ENCODE data around the gene SEMA3G.

The SEMA3G gene

DNA sequence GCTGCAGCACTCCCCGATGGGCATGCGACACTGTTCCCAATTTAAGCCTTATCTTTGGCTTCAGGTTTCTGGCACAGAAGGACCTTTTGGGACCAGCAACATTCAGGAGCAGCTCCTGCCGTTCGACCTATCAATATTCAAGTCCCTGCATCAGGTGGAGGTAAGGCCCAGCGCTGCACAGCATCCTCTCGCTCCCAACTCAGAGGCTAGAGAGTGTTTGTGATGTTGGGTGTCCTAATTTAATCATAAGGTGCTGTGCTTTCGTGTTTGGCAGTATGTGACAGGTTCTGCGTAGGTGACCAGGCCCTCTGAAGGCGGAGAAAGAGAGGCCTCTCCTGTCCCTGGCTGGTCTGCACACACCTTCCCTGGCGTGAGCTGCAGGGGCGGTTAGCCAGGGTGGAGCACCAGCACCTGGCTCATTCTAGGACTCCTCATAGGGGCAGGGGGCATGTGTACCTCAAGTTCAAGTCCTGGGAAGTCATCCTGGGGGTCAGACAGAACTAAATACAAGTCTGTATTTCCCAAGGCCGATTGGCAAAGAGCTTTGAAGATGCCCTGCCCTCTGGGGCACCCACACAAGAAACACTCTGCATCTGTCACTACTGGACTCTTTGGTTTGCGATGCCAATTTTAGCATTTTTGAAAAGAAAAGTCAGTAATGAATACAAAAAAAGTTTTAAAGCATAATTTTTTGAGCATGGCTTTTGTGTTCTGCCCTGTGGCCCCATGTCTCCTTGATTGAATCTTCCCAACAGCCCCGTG lies 27.5 kb upstream of the SEMA3G start:
- no peak overlapping the region for H3K27ac Mint-ChIP-seq
- H3K4me3 Mint-ChIP-seq: no peak overlapping the region
- no peaks in the 10 kb centered on the region for H3K4me1 Mint-ChIP-seq
- H3K9me3 Mint-ChIP-seq: no peaks in the 10 kb centered on the region
- H3K27me3 Mint-ChIP-seq (ENCODE audit: low read depth, poor library complexity): peaks cover 2% of the 10 kb centered on the region
- peaks cover 54% of the 10 kb centered on the region for H3K36me3 Mint-ChIP-seq (ENCODE audit: low read depth)
- DNase-seq: no peak
- TF ChIP-seq, protein P1, sequence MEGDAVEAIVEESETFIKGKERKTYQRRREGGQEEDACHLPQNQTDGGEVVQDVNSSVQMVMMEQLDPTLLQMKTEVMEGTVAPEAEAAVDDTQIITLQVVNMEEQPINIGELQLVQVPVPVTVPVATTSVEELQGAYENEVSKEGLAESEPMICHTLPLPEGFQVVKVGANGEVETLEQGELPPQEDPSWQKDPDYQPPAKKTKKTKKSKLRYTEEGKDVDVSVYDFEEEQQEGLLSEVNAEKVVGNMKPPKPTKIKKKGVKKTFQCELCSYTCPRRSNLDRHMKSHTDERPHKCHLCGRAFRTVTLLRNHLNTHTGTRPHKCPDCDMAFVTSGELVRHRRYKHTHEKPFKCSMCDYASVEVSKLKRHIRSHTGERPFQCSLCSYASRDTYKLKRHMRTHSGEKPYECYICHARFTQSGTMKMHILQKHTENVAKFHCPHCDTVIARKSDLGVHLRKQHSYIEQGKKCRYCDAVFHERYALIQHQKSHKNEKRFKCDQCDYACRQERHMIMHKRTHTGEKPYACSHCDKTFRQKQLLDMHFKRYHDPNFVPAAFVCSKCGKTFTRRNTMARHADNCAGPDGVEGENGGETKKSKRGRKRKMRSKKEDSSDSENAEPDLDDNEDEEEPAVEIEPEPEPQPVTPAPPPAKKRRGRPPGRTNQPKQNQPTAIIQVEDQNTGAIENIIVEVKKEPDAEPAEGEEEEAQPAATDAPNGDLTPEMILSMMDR (IDR thresholded peaks at IDR 0.05): no peak

DNA sequence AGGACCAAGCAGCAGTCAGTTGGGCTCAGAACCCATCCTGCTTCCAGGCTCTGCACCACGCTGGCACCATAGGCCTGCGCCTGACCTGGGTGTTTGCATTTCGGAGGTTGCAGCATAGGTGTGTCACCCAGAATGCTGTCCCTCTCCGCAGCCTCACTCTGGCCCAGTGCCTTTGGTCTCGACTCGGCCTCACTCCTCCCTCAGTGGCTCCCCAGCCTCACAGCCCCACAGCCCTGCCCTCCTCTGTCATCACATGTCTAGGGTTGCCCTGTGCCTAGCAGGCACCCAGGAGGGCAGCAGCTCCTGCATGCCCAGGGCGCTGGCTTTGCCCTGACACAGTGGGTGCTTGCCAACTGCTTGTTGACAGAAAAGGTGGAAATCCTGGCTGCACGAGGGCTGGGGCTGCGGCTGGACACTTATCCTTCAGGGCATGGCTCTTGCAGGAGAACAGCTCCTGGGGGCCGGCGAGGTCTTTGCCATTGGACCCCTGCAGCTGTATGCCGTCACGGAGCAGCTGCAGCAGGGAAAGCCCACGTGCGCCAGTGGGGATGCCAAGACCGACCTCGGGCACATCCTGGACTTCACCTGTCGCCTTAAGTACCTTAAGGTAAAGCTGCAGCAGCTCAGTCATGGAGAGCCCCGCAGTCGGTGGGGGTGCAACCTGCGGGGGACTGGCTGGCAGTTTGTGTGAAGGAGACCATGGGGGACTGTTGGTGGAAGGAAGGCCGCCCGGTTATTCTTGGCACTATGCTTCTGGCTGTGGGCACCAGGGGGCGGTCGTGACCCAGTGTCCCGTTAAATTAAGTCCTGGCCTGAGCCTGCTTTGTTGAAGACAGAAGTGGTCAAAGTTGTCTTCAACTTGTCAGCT lies 26.7 kb upstream of the SEMA3G start:
- Mint-ChIP-seq H3K4me3 (no peak overlapping the region), H3K4me1 (no peaks in the 10 kb centered on the region), H3K27ac (no peak overlapping the region), H3K27me3 (ENCODE audit: low read depth, poor library complexity) (peaks cover 1% of the 10 kb centered on the region), H3K36me3 (ENCODE audit: low read depth) (peaks cover 50% of the 10 kb centered on the region), H3K9me3 (no peaks in the 10 kb centered on the region)
- TF ChIP-seq, protein P1 (IDR thresholded peaks at IDR 0.05): peak; percentile 50
- DNase-seq: peak; percentile 62

DNA sequence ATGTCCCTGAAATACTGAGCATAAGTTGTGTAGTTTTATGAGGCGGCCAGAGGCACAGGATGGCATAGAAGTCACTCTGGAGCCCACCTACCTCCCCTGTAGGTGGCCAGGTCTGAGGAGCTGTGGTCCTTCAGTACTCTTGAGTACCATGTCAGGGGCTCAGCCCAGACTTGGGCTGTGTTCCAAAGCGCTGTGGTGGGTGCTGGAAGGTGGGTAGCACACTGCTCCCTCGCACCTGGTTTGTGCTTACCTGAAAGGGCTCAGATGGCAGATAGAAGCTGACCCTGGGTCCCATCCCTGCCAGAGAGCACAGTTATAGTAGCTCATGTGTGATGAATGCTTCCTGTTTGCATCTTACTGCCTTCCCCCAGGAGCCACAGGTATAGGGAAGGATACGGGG lies 26.0 kb upstream of the SEMA3G start:
- H3K27ac Mint-ChIP-seq: peak overlapping the region; percentile 73
- TF ChIP-seq, protein P1 (IDR thresholded peaks at IDR 0.05): no peak
- H3K36me3 Mint-ChIP-seq (ENCODE audit: low read depth): peaks cover 47% of the 10 kb centered on the region
- H3K4me3 Mint-ChIP-seq: no peak overlapping the region
- DNase-seq: no peak
- no peaks in the 10 kb centered on the region for H3K9me3 Mint-ChIP-seq
- H3K4me1 Mint-ChIP-seq: no peaks in the 10 kb centered on the region
- no peaks in the 10 kb centered on the region for H3K27me3 Mint-ChIP-seq (ENCODE audit: low read depth, poor library complexity)

DNA sequence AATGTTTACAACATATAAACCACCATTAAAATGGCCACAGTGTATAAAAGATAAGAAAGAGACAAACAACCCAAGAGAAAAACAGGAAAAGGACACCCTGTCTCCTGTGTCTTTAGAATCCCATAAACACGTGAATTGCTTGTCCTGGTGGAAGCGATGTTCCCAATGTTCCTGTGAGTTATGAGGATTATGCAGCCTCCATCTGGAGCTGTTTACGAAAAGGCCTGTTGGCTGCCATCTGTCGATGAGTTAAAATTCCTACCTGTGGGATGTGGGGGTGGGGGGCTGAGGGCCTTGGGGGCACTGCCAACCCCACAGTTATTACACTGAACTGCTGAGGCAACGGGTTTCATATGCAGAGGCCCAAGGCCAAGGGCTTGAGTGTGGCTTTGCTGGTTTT lies 24.1 kb upstream of the SEMA3G start:
- DNase-seq: no peak
- Mint-ChIP-seq H3K27me3 (ENCODE audit: low read depth, poor library complexity) (no peaks in the 10 kb centered on the region), H3K4me1 (no peaks in the 10 kb centered on the region), H3K9me3 (no peaks in the 10 kb centered on the region), H3K36me3 (ENCODE audit: low read depth) (peaks cover 39% of the 10 kb centered on the region), H3K4me3 (no peak overlapping the region), H3K27ac (peak overlapping the region; percentile 98)
- TF ChIP-seq, protein P1 (IDR thresholded peaks at IDR 0.05): no peak

DNA sequence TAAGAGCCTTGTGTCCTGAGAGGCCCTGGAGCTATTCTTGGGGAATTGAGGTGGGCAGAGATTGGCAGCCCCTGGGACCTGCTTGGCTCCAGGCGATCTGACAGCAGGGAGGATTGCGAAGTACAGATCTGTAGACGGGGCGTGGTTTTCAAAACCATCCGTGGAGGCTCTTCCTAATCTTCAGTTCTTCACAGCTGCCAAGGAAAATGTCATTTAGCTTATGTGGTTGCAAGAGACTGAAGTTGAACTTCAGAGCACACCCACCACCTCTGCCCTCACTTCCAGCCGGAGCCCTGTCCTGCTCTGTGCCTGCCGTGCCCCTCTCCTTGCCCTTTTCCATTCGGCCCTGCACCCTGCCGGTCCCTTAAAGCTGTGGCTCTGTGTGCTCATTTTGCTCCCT lies 23.4 kb upstream of the SEMA3G start:
- peaks cover 36% of the 10 kb centered on the region for H3K36me3 Mint-ChIP-seq (ENCODE audit: low read depth)

More for the DNA sequence above, 23.4 kb upstream of the SEMA3G start:
- no peak overlapping the region for H3K4me3 Mint-ChIP-seq
- peak overlapping the region; percentile 98 for H3K27ac Mint-ChIP-seq
- TF ChIP-seq, protein P1 (IDR thresholded peaks at IDR 0.05): no peak
- DNase-seq: no peak
- H3K27me3 Mint-ChIP-seq (ENCODE audit: low read depth, poor library complexity): no peaks in the 10 kb centered on the region
- no peaks in the 10 kb centered on the region for H3K4me1 Mint-ChIP-seq
- no peaks in the 10 kb centered on the region for H3K9me3 Mint-ChIP-seq
